T-helper 9 cell (primary cell): ENCODE data around the gene GPX7.

ENCODE experiments used
- DNase-seq: peaks from one replicate; pipeline ENCODE4 v3.0.0-alpha.2; 2020

The GPX7 gene

DNA sequence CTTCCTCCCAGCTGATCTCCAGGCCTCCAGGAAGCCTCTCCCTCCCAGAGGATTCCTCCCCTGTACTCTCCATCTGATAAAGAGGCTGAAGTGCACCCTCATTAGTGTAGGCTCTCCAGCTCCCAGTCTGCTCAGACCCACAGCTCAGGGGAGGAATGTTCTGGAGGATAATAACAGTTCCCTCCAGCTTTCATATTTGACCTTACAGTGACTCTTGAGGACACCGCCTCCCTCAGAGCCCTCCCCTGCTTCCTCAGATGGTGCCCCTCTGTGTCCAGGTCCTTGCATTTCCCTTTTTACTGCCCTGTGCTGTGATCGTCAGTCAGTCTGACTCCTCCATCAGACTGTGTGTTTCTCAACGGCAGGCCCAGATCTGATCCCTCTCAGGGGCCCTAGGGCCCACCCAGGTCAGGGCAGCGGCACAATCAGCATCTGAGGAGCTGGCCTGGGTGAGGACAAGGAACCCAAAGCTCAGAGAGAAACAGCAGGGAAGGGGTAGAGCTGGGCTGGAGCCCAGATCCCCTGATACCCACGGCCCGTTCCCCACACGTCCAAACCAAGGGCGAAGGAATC lies 29.7 kb downstream of the GPX7 start:
- no peak for DNase-seq

DNA sequence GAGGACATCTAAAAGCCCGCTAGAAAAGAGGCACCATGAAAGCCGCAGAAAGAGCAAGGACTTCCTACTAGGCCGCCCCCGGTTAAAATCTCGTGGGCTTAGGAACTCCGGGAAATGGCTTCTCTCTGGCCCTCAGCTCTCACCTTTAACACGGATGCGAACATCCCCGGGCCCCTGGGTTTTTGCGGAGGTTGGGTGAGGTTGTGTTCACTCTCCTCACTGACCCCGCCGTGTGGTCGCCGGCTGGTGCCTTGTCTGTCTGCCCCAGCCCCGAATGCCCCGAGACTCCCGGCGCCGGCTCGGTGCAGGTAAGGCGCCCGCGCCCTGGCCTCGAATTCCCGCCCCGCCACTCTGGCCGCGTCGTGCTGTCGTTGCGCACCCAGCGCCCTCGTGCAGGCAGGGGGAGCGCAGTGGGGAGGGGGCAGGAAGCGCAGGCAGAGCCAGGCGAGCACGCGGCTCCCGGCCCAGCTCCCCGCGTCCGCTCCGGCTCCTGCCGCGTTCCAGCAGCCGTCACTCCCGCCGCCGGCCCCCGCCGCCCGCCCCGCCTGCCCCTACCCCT lies 30.6 kb downstream of the GPX7 start, which contains the start of gene SHISAL2A:
TSS of gene SHISAL2A (plus strand) at position 437 of the 559 bp plus-strand sequence. CDS start 326 bp downstream, outside the sequence.
- DNase-seq = peak; percentile 59

DNA sequence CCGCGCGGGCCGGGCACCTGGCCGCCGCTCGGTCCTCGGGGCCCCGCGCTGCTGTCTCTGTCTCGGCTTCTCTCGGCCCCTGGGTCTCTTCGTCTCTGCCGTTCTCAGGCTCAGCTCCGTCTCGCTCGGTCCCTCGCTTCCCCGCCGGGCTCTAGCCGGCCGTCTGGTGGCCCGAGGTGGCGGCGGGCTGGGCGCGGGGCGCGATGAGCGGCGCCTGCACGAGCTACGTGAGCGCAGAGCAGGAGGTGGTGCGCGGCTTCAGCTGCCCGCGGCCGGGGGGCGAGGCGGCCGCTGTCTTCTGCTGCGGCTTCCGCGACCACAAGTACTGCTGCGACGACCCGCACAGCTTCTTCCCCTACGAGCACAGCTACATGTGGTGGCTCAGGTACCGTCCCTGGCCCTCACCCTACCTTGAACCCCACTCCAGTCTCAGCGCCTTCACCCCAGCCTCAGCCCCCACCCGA lies 31.2 kb downstream of the GPX7 start:
- DNase-seq = peak; percentile 27

DNA sequence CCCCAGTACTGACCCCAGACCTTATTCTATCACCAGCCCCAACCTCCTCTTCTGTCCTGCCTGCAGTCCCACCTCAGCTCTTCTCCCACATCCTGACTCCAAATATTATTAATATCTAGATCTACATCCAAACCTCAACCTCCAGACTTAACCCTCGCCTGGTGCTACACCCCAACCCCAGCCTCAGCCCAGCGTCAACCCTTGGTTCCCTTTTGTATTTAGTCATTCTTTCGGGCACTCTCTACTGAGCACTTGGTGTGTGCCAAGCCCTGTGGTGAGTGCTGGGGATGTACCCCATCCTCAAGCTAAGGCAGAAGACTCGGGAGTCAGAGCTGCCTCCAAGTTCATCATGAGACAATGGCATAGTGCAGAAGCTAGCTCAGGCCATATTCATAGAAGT lies 31.9 kb downstream of the GPX7 start:
- no peak for DNase-seq

DNA sequence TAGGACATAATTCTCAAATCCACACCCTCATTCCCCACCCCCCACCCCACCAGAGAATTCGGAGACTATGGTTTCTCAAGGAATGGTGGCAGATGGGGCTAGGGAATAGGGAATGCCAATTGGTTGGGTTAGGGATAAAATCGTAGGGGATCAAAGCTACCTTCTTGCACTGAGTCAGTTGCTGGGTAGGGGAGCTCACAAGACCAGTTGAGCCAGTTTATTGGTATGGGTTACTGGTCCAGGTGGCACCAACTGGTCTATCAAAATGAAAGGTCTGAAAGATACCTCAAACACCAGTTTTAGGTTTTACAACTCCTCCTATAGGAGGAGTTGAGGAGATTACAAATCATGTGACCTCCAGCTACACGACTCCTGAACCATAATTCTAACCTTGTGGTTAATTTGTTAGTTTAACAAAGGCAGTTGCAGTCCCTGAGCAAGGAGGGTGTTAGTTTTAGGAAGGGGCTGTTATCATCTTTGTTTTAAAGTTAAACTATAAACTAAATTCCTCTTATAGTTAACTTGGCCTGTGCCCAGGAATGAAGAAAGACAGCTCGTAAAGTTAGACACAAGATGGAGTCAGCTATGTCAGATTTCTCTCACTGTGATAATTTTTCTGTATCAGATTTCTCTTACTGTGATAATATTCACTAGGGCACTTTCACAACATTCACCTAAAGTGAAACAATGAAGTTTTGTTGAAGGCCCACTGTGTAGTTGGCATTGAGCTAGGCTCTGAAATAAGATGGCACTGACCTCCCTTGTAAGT lies 33.3 kb downstream of the GPX7 start:
- DNase-seq = no peak

DNA sequence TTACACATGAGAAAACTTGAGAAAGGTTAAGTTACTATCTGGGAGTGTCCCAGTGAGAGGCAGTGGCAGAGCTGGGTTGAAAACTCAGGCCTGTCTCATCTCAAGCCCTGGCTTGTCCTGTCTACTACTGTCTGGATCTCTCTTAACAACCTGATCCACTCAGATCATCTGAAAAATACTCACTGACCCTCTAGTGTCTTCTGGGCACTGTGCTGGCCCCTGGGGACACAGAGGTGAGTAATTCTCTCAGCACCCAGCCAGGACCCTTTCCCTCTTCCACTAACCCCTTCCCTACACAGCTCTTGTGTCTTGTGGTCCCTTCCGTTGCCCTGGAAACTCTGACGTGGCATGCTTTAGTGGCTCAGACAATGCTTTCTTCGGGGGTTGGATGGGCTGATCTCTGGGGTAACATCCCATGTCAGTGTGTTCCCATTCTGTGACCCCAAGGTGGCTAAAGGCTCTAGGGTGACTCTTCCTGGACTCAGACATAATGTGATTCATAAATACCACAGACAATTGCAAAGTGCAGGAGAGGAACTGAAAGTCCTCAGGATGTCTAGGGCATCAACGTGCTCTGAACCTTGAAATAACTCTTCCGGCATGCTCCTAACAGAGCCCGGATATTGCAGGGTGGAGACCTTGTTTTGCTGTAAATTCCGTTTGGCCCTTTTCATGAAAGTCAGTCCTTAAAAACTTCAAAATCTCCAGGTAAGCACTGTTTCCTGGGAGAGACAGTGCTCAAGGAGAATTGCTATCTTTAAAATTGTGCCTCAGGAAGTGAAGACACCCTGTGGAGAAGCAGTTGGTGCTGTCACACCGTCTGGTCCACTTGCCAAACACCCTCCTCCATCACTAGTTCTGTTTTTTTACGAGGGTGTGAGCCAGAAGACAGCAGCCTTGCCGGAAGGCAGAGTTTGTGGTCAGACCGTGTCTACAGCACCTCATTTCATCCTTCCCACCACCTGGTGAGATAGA lies 34.8 kb downstream of the GPX7 start:
- peak; percentile 59 for DNase-seq

DNA sequence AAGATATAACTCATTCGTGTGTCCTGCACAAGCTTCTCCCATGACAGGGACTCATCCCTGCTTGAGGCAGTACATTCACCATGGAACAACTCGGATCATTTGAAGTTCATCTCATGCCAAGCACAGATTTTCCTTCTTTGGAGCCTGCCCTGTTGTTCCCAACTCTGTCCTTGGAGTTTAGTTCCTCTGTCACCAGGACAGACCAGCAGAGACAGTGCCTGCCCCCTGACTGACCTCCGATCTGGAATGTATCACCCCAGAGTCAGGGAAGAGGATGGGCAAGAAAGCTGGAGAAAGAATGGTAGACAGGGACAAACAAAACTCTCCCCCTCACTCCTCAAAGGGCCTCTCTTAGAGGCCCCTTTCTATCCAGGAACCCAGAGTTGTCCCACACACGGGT lies 35.8 kb downstream of the GPX7 start:
- DNase-seq = no peak

DNA sequence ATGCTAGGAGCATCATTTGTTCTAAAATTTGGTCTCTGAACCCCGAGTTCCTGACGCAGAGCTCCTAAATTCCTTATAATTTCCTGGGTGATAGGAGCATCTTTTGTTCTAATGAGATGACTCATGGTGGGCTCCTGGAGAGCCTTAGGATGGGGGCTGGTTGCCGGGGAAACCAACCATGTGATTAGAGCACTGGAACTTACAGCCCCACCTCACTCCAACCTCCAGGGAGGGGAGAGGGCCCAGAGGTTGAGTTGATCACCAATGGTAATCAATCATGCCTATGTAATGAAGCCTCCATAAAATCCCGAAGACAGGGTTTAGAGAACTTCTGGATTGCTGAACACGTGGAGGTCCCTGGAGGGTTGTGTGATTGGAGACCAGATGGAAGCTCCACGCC lies 38.5 kb downstream of the GPX7 start:
- DNase-seq = no peak

DNA sequence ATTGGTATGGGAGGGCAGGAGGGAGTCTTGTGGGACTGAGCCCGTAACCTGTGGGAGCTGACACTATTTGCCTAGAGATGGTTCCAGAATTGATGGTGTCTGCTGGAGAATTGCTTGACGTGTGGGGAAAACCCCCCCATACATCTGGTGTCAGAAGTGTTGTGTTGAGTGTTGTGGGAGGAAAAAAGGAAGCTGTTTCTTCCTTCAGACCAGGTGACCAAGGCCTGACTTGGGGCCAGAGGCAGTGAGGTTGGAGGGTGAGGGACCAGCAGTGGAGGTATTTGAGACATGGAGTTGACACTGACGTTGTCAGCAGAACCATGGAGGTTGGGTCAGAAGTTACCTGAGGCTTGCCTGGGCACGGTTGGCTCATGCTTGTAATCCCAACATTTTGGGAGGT lies 39.1 kb downstream of the GPX7 start:
- no peak for DNase-seq

DNA sequence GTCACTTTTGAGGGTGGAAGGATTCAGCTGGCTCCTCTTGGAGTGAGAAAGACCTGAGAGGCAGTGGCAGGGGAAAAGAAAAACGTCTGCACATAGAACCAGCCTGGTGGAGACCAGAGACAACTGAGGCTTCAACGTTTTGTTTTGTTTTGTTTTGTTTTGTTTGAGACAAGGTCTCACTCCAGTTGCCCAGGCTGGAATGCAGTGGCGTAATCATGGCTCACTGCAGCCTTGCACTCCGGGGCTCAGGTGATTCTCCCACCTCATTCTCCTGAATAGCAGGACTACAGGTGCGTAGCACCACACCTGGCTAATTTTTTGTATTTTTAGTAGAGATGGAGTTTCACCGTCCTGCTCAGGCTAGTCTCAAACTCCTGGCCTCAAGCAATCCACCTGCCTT lies 43.1 kb downstream of the GPX7 start:
- DNase-seq = no peak

DNA sequence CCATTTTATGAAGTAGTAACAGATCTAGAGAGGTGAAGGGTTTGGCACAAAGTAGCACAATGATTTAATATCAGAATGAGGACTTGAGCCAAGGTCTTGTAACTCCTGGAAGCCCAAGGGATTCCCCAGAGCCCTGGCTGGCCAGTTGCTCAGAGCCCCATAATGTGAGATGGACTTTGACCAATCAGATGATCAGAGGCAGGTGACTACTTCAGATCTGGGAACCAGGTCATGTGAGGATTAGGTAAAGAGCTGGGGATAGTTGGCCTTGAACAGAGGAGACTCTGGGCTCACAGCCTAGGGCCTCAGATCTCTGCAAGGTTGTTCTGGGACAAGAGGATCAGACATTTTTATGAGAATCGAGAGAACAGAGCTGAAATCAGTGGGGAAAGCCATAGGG lies 49.7 kb downstream of the GPX7 start:
- DNase-seq = no peak

DNA sequence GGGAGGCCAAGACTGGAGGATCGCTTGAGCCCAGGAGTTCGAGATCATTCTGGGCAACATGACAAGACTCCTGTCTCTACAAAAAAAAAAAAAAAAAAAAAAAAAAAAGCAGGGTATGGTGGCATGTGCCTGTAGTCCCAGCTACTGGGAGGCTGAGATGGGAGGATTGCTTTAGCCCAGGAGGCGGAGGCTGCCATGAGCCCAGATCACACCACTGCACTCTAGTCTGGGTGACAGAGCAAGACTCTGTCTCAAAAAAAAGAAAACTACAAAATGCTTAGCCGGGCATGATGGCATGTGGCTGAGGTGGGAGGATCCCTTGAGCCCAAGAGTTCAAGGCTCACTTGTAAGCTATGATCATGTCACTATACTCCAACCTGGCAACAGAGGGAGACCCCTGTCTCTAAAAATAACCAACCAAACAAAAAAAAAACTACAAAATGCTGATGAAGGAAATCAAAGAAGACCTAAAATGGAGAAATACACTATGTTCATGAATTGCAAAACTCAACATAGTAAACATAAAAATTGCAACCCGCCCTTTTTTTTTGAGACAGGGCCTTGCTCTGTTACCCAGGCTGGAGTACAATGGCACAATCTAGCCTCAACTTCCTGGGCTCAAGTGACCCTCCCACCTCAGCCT lies 51.2 kb downstream of the GPX7 start:
- DNase-seq = no peak

DNA sequence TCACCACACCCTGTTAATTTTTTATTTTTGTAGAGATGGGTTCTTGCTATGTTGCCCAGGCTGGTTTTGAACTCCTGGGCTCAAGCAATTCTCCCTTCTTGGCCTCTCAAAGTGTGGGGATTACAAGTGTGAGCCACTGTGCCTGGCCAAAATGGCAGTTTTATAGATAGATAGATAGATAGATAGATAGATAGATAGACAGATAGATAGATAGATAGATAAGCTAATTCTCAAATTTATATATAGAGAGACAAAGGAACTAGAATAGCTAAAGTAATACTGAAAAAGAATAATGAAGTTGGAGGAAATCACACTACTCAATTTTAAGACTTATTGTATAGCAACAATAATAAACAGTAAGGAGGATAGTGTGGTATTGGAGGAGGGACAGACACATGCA lies 51.9 kb downstream of the GPX7 start:
- no peak for DNase-seq

DNA sequence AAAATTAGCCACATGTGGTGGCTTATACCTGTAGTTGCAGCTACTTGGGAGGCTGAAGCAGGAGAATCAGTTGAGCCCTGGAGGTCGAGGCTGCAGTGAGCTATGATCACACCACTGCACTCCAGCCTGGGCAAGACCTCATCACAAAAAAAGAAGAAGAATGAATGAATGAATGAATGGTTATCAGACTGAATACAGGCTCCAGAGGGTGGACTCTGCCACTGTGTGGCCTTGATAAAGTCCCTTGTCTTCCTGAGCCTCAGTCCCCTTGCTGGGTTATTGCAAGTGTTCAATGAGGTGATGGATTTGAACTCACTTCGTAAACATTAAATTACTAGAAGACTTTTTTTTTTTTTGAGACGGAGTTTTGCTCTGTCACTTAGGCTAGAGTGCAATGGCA lies 55.5 kb downstream of the GPX7 start:
- no peak for DNase-seq
